Stimulated activated CD8-positive, alpha-beta memory T cell treated with anti-CD3 and anti-CD28 coated beads, Interleukin-4, amount 100 ng/mL, for 4 hours (primary cell): ENCODE measurements around the gene FAM171A1.
A peak's percentile ranks its signal among the peaks of the same experiment; 100 is the strongest.

Source experiments
- DNase-seq, 2 donors: peaks; one replicate each; pipeline ENCODE4 v3.0.0-alpha.2; 2020; ENCODE audit warnings: low read depth in 2 of 2, low spot score in 1 of 2

Gene FAM171A1

DNA sequence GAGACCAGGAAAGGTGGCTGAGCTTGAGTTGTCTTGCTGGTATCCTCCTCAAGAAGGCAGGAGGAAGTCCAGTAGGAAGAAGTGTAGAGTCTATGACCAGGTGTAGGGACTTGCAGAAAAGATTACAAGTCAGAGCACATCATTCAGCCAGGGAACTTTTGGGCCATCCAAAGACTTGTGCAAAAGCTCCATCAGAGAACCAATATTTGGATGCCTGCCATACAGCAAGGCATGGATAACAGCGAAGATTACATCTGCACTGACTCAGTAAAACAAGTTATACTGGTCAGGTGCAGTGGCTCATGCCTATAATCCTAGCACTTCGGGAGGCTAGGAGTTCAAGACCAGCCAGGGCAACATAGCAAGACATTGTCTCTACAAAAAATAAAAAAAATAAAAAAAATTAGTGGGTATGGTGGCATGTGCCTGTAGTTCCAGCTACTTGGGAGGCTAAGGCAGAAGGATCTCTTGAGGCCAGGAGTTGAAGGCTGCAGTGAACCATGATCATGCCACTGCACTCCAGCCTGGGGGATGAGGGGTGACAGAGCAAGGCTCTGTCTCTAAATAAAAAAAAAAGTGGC is 189.4 kb downstream of the FAM171A1 start:
- no peak for DNase-seq

GRCh38 chr10:15180736-15181135 is 190.4 kb downstream of the FAM171A1 start:
- DNase-seq, result no peak

GRCh38 chr10:15176269-15176668 is 194.8 kb downstream of the FAM171A1 start:
- no peak for DNase-seq

DNA sequence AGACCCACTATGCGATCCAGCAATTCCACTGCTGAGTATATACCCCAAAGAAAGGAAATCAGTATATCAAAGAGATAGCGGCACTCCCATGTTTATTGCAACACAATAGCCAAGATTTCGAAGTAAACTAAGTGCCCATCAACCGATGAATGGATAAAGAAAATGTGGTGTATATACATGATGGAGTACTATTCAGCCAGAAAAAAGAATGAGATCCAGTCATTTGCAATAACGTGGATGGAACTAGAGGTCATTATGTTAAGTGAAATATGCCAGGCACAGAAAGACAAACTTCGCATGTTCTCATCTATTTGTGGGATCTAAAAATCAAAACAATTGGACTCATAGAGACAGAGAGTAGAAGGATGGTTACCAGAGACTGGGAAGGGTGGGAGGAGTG is 195.5 kb downstream of the FAM171A1 start:
- DNase-seq, result no peak

DNA sequence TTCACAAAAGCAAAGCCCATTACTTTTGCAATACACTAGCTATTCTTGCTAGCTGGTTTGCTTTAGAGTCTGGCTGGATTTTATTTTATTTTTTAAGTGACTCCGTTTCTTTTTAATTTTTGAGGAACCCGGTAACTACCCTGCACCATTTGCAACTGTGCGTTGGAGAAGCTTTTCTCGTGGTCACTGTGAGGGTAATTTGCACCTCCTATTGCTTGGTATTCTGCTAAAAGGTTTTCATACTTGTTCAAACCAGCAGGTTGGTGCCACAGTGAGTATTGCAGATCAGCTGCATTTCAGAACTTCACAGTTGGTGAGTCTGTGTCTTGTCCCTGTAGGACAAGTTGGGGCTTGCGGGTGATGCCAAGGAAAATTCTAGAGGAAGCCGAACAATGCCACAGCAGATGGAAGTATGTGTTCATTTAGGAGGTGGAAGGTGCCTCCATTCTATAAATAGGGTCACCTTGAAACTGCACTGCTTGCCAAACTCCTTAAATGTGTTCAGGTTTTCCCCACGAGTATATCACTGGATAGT is 198.7 kb downstream of the FAM171A1 start:
- no peak for DNase-seq

- peak in 1 of 2 donors; percentile 27 for DNase-seq
These were observed 201.3 kb downstream of the FAM171A1 start for GRCh38 chr10:15169555-15170401.

DNA sequence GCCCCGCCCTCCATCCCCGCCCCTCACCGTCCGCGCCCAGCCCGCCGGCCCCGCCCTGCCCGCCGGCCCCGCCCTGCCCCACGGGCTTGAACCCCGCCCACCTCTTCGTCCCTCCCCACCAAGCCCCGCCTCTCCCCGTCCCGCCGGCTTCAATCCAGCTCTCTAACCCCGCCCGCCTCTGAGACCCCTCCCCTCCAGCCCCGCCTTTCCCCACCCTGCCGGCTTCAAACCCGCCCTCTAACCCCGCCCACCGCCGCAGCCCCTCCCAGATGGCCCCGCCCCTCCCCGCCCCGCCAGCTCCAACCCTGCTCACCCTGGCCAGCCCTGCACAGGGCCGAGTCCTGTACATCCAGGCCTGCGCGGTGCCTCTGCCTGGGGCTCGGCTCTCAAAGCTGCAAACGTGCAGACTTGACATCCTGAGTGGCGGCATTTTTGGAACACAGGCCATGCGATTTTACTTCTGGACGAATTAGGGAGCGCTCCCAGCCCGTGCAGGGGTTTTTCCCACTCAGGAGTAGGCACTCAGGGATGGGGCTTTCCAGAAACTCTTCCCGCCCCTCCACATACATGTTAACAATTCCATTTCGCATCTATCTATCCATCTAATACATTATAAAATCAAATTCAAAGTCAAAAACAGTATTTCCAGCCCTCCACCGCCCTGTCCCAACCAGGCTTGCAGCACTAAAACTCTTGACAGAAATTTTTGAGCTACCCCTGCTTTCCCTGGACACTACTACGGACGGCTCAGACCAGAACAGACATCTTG is 202.1 kb downstream of the FAM171A1 start:
- peak; percentile 93 to 96 for DNase-seq

DNA sequence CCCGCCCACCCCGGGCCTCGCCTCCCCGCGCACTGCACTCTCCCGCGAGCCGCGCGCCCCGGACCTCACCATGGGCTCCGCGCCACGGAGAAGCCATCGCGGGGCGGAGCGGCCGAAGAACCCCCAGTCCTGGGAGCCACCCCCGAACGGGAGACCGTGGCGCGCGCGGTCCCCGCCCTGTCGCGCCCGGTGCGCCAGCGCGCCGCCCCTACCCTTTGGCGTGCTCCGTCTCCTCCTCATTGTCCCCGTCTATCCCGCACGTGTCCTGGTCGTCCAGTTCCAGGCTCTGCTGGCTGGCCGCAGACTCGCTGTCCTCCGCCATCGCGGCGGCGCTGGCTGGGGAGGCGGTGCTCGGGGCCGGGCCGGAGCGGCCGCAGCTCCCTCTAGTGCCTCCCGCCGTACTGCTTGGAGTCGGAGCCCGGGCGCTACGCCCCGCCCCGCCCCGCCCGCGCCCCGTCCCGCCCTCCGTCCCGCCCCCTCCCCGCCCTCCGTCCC is 202.8 kb downstream of the FAM171A1 start, which contains the start of gene NMT2:
TSS of gene NMT2 (minus strand) at position 403 of the 495 bp plus-strand sequence. CDS start at position 322, 81 bp downstream.
- peak in 1 of 2 donors; percentile 31 for DNase-seq

GRCh38 chr10:15167411-15168290 is 203.4 kb downstream of the FAM171A1 start:
- no peak for DNase-seq

GRCh38 chr10:15166325-15166724 is 204.8 kb downstream of the FAM171A1 start:
- DNase-seq, result no peak

DNA sequence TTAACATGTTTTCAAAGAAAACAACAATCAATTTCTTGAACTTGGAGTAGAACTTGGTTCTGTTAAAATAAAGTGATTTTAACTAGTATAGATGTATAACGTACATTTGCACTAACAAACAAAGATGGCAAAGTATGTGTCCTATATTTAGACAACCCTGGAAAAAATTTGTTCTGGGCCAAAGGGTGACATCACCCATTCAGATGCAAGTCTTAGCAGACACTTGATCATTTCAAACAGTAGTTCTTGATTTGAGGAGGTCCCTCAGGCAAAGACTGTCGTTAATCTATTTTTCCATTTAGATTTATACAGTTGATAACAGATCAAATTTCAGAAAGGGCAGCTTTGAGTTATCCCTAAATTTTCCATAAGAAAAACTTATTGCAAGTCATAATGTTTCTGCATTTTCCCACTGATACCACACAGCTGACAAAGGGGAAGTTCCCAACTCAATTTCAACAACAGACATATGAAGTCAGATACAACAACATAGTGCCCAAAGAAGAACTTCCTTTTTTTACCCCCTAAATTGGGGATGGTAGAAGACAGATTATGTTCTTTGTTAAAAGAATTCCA is 207.7 kb downstream of the FAM171A1 start:
- DNase-seq, result no peak
